SK-N-SH (cell line): ENCODE measurements around the gene MYO16. TPM values are rescaled to one million over a fixed set of nuclear protein-coding genes. Genes with fewer than 3 reads are reported as not detected.

ENCODE experiments used
- CTCF ChIA-PET: fragments of 300-600, 350-600 bp; formaldehyde crosslinking; extraction: SDS; loops from one replicate; lab custom pipeline; 2021; lab: Yijun Ruan, JAX
- POLR2A ChIA-PET: fragments of 350-600 bp; sonication (Branson Sonifier 250); formaldehyde crosslinking; extraction: SDS; loops from one replicate; lab custom pipeline; 2020; ENCODE audit warnings: antibody characterized with exemption, inconsistent platforms; lab: Yijun Ruan, JAX
- DNase-seq: peaks from one replicate; pipeline ENCODE4 v3.0.0; 2012
- H2AFZ ChIP-seq: fragments of 200-600 bp; sonication (generic); 2 replicates; pipeline ENCODE4 v1.8.1; 2016; ENCODE audit warnings: antibody characterized with exemption, mild to moderate bottlenecking, low read depth
- H3F3A ChIP-seq: fragments of 200-600 bp; sonication (generic); replicated peaks from 2 replicates; pipeline ENCODE3; 2016; ENCODE audit warnings: antibody characterized with exemption, mild to moderate bottlenecking; ENCODE audit not compliant: insufficient read depth
- H3K27ac ChIP-seq, 2 experiments: fragments of 200-500 bp in 1 of 2; fragments of 200-600 bp in 1 of 2; sonication (Bioruptor generic) in 1 of 2; sonication (generic), shearing (Covaris generic) in 1 of 2; 2 replicates each; pipeline versions ENCODE4 v1.5.1 to v1.6.1; 2014 to 2016; ENCODE audit warnings: low read depth in 2 of 2, inconsistent platforms in 1 of 2, low read length in 1 of 2, mild to moderate bottlenecking in 1 of 2, mixed read lengths in 1 of 2
- H3K27me3 ChIP-seq: fragments of 200-600 bp; sonication (generic), shearing (Covaris generic); 2 replicates; pipeline ENCODE4 v1.6.1; 2016; ENCODE audit warnings: mixed run types; ENCODE audit not compliant: insufficient read depth
- H3K36me3 ChIP-seq, 2 experiments: fragments of 200-500 bp in 1 of 2; fragments of 200-600 bp in 1 of 2; sonication (Bioruptor generic) in 1 of 2; sonication (generic) in 1 of 2; replicated peaks in 1 of 2; 2 replicates each; pipeline versions ENCODE3 to v1.5.1; 2014 to 2016; ENCODE audit warnings: low read length in 1 of 2, mild to moderate bottlenecking in 1 of 2; ENCODE audit not compliant: insufficient read depth in 2 of 2, control insufficient read depth in 1 of 2
- H3K4me1 ChIP-seq, 2 experiments: fragments of 200-500 bp in 1 of 2; fragments of 200-600 bp in 1 of 2; sonication (Bioruptor generic) in 1 of 2; sonication (generic), shearing (Covaris generic) in 1 of 2; 2 replicates each; pipeline versions ENCODE4 v1.5.1 to v1.6.1; 2014 to 2016; ENCODE audit warnings: low read depth in 1 of 2, low read length in 1 of 2, mixed run types in 1 of 2; ENCODE audit not compliant: insufficient read depth in 2 of 2, control insufficient read depth in 1 of 2
- H3K4me2 ChIP-seq: fragments of 200-600 bp; sonication (generic), shearing (Covaris generic); 2 replicates; pipeline ENCODE4 v1.6.1; 2017; ENCODE audit warnings: mixed run types
- H3K4me3 ChIP-seq, 2 experiments: fragments of 200-500 bp in 1 of 2; fragments of 200-600 bp in 1 of 2; sonication (Bioruptor generic) in 1 of 2; sonication (generic), shearing (Covaris generic) in 1 of 2; 2 replicates each; pipeline versions ENCODE4 v1.5.1 to v1.8.1; 2014 to 2016; ENCODE audit warnings: low read depth in 2 of 2, inconsistent platforms in 1 of 2, low read length in 1 of 2, mild to moderate bottlenecking in 1 of 2, mixed read lengths in 1 of 2, moderate library complexity in 1 of 2
- H3K79me2 ChIP-seq: fragments of 200-600 bp; sonication (generic); 2 replicates; pipeline ENCODE4 v1.8.1; 2017; ENCODE audit warnings: mild to moderate bottlenecking; ENCODE audit not compliant: insufficient read depth
- H3K9ac ChIP-seq: fragments of 200-600 bp; sonication (generic); 2 replicates; pipeline ENCODE4 v1.6.1; 2017; ENCODE audit warnings: mixed run types
- H3K9me2 ChIP-seq: fragments of 200-600 bp; sonication (generic); 2 replicates; pipeline ENCODE4 v1.6.1; 2017; ENCODE audit warnings: mixed run types
- H3K9me3 ChIP-seq: fragments of 200-600 bp; sonication (generic); 2 replicates; pipeline ENCODE4 v1.6.1; 2017; ENCODE audit warnings: mixed run types, mild to moderate bottlenecking, moderate library complexity
- H4K20me1 ChIP-seq: fragments of 200-600 bp; sonication (generic); 2 replicates; pipeline ENCODE4 v1.6.1; 2017; ENCODE audit warnings: mild to moderate bottlenecking, mixed run types; ENCODE audit not compliant: insufficient read depth
- CHD2 ChIP-seq: fragments of 150-350 bp; IDR thresholded peaks from 2 replicates; pipeline ENCODE4 v1.6.1; 2018; ENCODE audit warnings: low read length; ENCODE audit not compliant: partially characterized antibody
- ELF1 ChIP-seq: IDR thresholded peaks from 2 replicates; pipeline ENCODE4 v1.4.0; 2012
- EZH2phosphoT487 ChIP-seq: fragments of 200-600 bp; sonication (generic); IDR thresholded peaks from 2 replicates; pipeline ENCODE4 v1.6.1; 2017; ENCODE audit warnings: low read depth, mixed run types, mild to moderate bottlenecking, antibody characterized with exemption, moderate library complexity, borderline replicate concordance
- FOXJ3 ChIP-seq: sonication (generic); formaldehyde crosslinking; IDR thresholded peaks from 2 replicates; pipeline ENCODE4 v1.5.1; 2020; ENCODE audit warnings: mild to moderate bottlenecking, missing genetic modification reagents
- GATA2 ChIP-seq: sonication (generic); formaldehyde crosslinking; IDR thresholded peaks from 2 replicates; pipeline ENCODE4 v1.5.0; 2020; ENCODE audit warnings: mild to moderate bottlenecking, missing genetic modification reagents
- JUND ChIP-seq: IDR thresholded peaks from 2 replicates; pipeline ENCODE4 v1.4.0; 2012
- NFIC ChIP-seq: IDR thresholded peaks from 2 replicates; pipeline ENCODE4 v1.4.0; 2012; ENCODE audit warnings: borderline replicate concordance
- NRF1 ChIP-seq: IDR thresholded peaks from 2 replicates; pipeline ENCODE4 v1.6.1; 2012; ENCODE audit warnings: low read depth, mild to moderate bottlenecking, low read length
- POLR2AphosphoS5 ChIP-seq: IDR thresholded peaks from 2 replicates; pipeline ENCODE4 v1.6.1; 2012; ENCODE audit warnings: low read depth, low read length
- RCOR1 ChIP-seq: fragments of 150-350 bp; IDR thresholded peaks from 2 replicates; pipeline ENCODE4 v1.6.1; 2017; ENCODE audit warnings: antibody characterized with exemption, low read length
- RXRA ChIP-seq: IDR thresholded peaks from 2 replicates; pipeline ENCODE4 v1.4.0; 2012; ENCODE audit warnings: low read depth, mild to moderate bottlenecking, borderline replicate concordance
- SIN3A ChIP-seq: IDR thresholded peaks from 2 replicates; pipeline ENCODE4 v1.6.1; 2012; ENCODE audit warnings: low read depth, mild to moderate bottlenecking, low read length, moderate library complexity, borderline replicate concordance
- SMC3 ChIP-seq: IDR thresholded peaks from 2 replicates; pipeline ENCODE4 v1.6.1; 2012; ENCODE audit warnings: low read depth, low read length, improper control_type of control experiment
- TAF1 ChIP-seq: IDR thresholded peaks from 2 replicates; pipeline ENCODE4 v1.6.1; 2012; ENCODE audit warnings: low read depth, mild to moderate bottlenecking, low read length, moderate library complexity, borderline replicate concordance
- TEAD4 ChIP-seq: IDR thresholded peaks from 2 replicates; pipeline ENCODE4 v1.4.0; 2012; ENCODE audit warnings: mild to moderate bottlenecking, borderline replicate concordance; ENCODE audit not compliant: insufficient read depth
- WGBS: methylation state at CpG from one replicate; pipeline ENCODE4 v1.1.6; 2017; ENCODE audit warnings: low lambda C conversion rate; 5-methylcytosine and 5-hydroxymethylcytosine counted together
- polyA plus RNA-seq, 3 experiments: library from polyadenylated mRNA; depleted of rRNA; stranded (reverse); fragments of >200 nt; gene quantifications; 2 replicates each; pipeline ENCODE4 v1.2.3, GENCODE V29; 2012
- TF ChIP-seq, protein P1 (sequence below): IDR thresholded peaks from 2 replicates; pipeline ENCODE4 v1.4.0; 2012; ENCODE audit warnings: low read depth, borderline replicate concordance
- TF ChIP-seq, protein P2 (sequence below): fragments of 150-350 bp; IDR thresholded peaks from 2 replicates; pipeline ENCODE4 v1.6.1; 2016; ENCODE audit warnings: mild to moderate bottlenecking, low read depth, low read length
- TF ChIP-seq, protein P3 (sequence below): IDR thresholded peaks from 2 replicates; pipeline ENCODE4; 2012
- TF ChIP-seq, protein P4 (sequence below): IDR thresholded peaks from 2 replicates; pipeline ENCODE4 v1.4.0; 2012; ENCODE audit warnings: low read depth, borderline replicate concordance

MYO16 gene
- polyA plus RNA-seq, 1 of the 3 experiments (the other 2 are of a cell fraction) = 0.07 TPM

DNA sequence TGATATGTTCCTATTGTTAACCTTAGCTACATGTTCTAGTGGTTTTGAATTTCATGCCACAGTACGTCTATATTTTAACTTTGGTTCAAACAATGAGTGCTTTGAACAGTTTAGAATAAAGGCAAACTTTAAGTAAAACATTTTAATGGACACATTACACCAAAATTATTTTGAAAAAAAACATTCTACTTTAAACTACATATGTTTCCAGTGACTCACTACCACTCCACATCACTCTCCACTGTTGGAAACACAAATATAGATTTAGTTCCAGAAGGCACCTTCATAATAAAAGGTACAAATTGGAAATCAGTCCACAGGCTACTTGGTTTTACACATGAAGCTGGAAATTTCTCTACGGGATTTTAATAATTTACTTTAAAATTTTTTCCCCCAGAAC is 373.5 kb downstream of the MYO16 start:
- Histone ChIP-seq H3K4me3 (no peak overlapping the region), H2AFZ (no peak overlapping the region), H3K4me2 (no peak overlapping the region), H3K9ac (no peak overlapping the region), H3K4me1 (no peaks in the 10 kb centered on the region; a peak in 1 of 4 replicates), H3K9me3 (no peaks in the 10 kb centered on the region), H3K9me2 (no peaks in the 10 kb centered on the region), H3F3A (no peaks in the 10 kb centered on the region), H3K27me3 (no peaks in the 10 kb centered on the region), H3K27ac (no peak overlapping the region), H3K79me2 (no peaks in the 10 kb centered on the region), H4K20me1 (no peaks in the 10 kb centered on the region), H3K36me3 (no peaks in the 10 kb centered on the region)
- 62% methylated on average over 2 of the region's 2 CpGs for WGBS
- CTCF ChIA-PET = no interaction called here
- POLR2A ChIA-PET = interaction anchor here (0.6 kb wide), 1 partner anchor 494 kb away, joined by 3 read pairs; no protein-coding TSS in a partner anchor
- TF ChIP-seq, protein P1, sequence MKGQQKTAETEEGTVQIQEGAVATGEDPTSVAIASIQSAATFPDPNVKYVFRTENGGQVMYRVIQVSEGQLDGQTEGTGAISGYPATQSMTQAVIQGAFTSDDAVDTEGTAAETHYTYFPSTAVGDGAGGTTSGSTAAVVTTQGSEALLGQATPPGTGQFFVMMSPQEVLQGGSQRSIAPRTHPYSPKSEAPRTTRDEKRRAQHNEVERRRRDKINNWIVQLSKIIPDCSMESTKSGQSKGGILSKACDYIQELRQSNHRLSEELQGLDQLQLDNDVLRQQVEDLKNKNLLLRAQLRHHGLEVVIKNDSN = no peak
- TF ChIP-seq RCOR1 = no peak
- no peak for TF ChIP-seq FOXJ3
- no peak for TF ChIP-seq RXRA
- no peak for TF ChIP-seq SMC3
- TF ChIP-seq TAF1 = no peak
- no peak for TF ChIP-seq EZH2phosphoT487
- no peak for TF ChIP-seq NRF1
- TF ChIP-seq, protein P2, sequence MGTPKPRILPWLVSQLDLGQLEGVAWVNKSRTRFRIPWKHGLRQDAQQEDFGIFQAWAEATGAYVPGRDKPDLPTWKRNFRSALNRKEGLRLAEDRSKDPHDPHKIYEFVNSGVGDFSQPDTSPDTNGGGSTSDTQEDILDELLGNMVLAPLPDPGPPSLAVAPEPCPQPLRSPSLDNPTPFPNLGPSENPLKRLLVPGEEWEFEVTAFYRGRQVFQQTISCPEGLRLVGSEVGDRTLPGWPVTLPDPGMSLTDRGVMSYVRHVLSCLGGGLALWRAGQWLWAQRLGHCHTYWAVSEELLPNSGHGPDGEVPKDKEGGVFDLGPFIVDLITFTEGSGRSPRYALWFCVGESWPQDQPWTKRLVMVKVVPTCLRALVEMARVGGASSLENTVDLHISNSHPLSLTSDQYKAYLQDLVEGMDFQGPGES = no peak
- TF ChIP-seq, protein P3, sequence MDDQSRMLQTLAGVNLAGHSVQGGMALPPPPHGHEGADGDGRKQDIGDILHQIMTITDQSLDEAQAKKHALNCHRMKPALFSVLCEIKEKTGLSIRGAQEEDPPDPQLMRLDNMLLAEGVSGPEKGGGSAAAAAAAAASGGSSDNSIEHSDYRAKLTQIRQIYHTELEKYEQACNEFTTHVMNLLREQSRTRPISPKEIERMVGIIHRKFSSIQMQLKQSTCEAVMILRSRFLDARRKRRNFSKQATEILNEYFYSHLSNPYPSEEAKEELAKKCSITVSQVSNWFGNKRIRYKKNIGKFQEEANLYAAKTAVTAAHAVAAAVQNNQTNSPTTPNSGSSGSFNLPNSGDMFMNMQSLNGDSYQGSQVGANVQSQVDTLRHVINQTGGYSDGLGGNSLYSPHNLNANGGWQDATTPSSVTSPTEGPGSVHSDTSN = no peak
- no peak for TF ChIP-seq ELF1
- TF ChIP-seq SIN3A = no peak
- no peak for TF ChIP-seq NFIC
- TF ChIP-seq CHD2 = no peak
- TF ChIP-seq, protein P4, sequence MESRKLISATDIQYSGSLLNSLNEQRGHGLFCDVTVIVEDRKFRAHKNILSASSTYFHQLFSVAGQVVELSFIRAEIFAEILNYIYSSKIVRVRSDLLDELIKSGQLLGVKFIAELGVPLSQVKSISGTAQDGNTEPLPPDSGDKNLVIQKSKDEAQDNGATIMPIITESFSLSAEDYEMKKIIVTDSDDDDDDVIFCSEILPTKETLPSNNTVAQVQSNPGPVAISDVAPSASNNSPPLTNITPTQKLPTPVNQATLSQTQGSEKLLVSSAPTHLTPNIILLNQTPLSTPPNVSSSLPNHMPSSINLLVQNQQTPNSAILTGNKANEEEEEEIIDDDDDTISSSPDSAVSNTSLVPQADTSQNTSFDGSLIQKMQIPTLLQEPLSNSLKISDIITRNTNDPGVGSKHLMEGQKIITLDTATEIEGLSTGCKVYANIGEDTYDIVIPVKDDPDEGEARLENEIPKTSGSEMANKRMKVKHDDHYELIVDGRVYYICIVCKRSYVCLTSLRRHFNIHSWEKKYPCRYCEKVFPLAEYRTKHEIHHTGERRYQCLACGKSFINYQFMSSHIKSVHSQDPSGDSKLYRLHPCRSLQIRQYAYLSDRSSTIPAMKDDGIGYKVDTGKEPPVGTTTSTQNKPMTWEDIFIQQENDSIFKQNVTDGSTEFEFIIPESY = no peak
- no peak for TF ChIP-seq POLR2AphosphoS5
- no peak for TF ChIP-seq GATA2
- TF ChIP-seq JUND = no peak
- TF ChIP-seq TEAD4 = no peak
- TF ChIP-seq, all 33 proteins: peak for 0
- no peak for DNase-seq
